Neural progenitor cell (in vitro differentiated cells): ENCODE results near the gene LRRC27.

ENCODE experiments used
- CTCF ChIP-seq: fragments of 200-600 bp; sonication (generic); IDR thresholded peaks from 2 replicates; pipeline ENCODE4 v1.5.1; 2017; ENCODE audit warnings: antibody characterized with exemption, mild to moderate bottlenecking
- EZH2 ChIP-seq: fragments of 200-600 bp; sonication (generic); IDR thresholded peaks from 2 replicates; pipeline ENCODE4 v1.6.1; 2017; ENCODE audit warnings: antibody characterized with exemption, mild to moderate bottlenecking, moderate library complexity
- EZH2phosphoT487 ChIP-seq: fragments of 200-600 bp; sonication (generic); IDR thresholded peaks from 2 replicates; pipeline ENCODE4 v1.6.1; 2017; ENCODE audit warnings: antibody characterized with exemption

GRCh38 chr10:132290631-132291030 is 41.4 kb upstream of the LRRC27 start:
- no peak for TF ChIP-seq CTCF
- no peak for TF ChIP-seq EZH2
- no peak for TF ChIP-seq EZH2phosphoT487
